A549 (cell line): Measurements from ENCODE around the gene PPP1R3E.

Experiments used
- CTCF ChIP-seq: fragments of >200 bp; sonication (Bioruptor Twin); formaldehyde crosslinking; IDR thresholded peaks from 3 replicates; pipeline ENCODE4 v1.5.1; 2016
- JUNB ChIP-seq: fragments of >200 bp; sonication (Bioruptor Twin); formaldehyde crosslinking; IDR thresholded peaks from 2 replicates; pipeline ENCODE4 v1.6.1; 2016
- MAZ ChIP-seq: fragments of 150-350 bp; IDR thresholded peaks from 2 replicates; pipeline ENCODE4 v1.6.1; 2014; ENCODE audit warnings: antibody characterized with exemption, low read depth, low read length, borderline replicate concordance
- POLR2A ChIP-seq: IDR thresholded peaks from 2 replicates; pipeline ENCODE4 v1.6.1; 2012; ENCODE audit warnings: mild to moderate bottlenecking, low read length
- RAD21 ChIP-seq, 2 experiments: fragments of >200 bp in 1 of 2; sonication (Bioruptor Twin) in 1 of 2; formaldehyde crosslinking in 1 of 2; IDR thresholded peaks in 1 of 2; conservative IDR thresholded peaks in 1 of 2; 2 replicates in 1 of 2; 3 replicates in 1 of 2; pipeline ENCODE4 v1.6.1; 2012 to 2018; ENCODE audit warnings: inconsistent platforms in 1 of 2
- RFX5 ChIP-seq: fragments of 450-650 bp; IDR thresholded peaks from 2 replicates; pipeline ENCODE4 v1.7.1; 2014; ENCODE audit warnings: antibody characterized with exemption, mild to moderate bottlenecking, moderate library complexity

GRCh38 chr14:23296012-23296777 lies 6.5 kb downstream of the PPP1R3E start:
- TF ChIP-seq CTCF = no peak
- no peak for TF ChIP-seq RAD21 (conservative IDR thresholded peaks at IDR 0.05 in 1 of 2, IDR thresholded peaks at IDR 0.05 in 1 of 2)
- TF ChIP-seq POLR2A = no peak
- TF ChIP-seq RFX5 = no peak
- TF ChIP-seq JUNB = no peak
- no peak for TF ChIP-seq MAZ
